ENCODE results near the gene KCNQ4. TPM values are rescaled to one million over a fixed set of nuclear protein-coding genes. Genes with fewer than 3 reads are reported as not detected.

KCNQ4 gene
- total RNA-seq, 1 experiment from 2014 or later: 0.12 TPM

- H3K9me3 ChIP-seq (replicated peaks): no peaks in the 10 kb centered on the region
- H3K4me3 ChIP-seq: no peak overlapping the region
Measured at GRCh38 chr1:40853885-40854170, 70.2 kb downstream of the KCNQ4 start.

DNA sequence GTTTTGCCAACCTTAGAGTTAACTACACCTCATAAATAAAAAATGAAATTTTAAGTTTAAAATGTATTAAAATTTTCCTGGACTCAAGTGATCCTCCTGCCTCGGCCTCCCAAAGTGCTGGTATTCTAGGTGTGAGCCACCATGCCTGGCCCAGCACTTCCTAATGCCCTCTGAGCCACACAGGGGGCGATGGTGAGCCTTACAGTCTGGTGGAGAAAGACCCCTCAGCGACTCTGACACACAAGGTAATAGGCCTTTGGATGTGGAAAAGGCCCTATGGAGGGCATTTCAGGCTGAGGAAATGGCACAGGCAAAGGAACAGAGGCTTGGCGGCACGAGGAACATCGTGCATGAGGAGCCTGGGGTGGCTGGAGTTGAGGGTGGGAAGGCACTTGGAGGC lies 71.9 kb downstream of the KCNQ4 start:
- Histone ChIP-seq H3K36me3 (no peaks in the 10 kb centered on the region), H3K27me3 (no peaks in the 10 kb centered on the region), H3K4me3 (no peak overlapping the region), H3K4me1 (peaks cover 18% of the 10 kb centered on the region), H3K27ac (no peak overlapping the region), H3K9me3 (replicated peaks) (no peaks in the 10 kb centered on the region)
- peak in 1 of 2 experiments; percentile 26 for DNase-seq

More at GRCh38 chr1:40853885-40854170, 70.2 kb downstream of the KCNQ4 start:
- Histone ChIP-seq H3K27ac (no peak overlapping the region), H3K27me3 (no peaks in the 10 kb centered on the region), H3K4me1 (peaks cover 15% of the 10 kb centered on the region), H3K36me3 (no peaks in the 10 kb centered on the region)
- no peak for DNase-seq

- Histone ChIP-seq H3K9me3 (replicated peaks) (no peaks in the 10 kb centered on the region), H3K27ac (no peak overlapping the region), H3K27me3 (no peaks in the 10 kb centered on the region), H3K4me1 (peaks cover 18% of the 10 kb centered on the region), H3K4me3 (no peak overlapping the region), H3K36me3 (no peaks in the 10 kb centered on the region)
- DNase-seq: no peak
Measured at GRCh38 chr1:40856116-40856515, 72.5 kb downstream of the KCNQ4 start.

GRCh38 chr1:40856656-40857302 lies 73.2 kb downstream of the KCNQ4 start:
- H3K4me1 ChIP-seq: peaks cover 18% of the 10 kb centered on the region

DNA sequence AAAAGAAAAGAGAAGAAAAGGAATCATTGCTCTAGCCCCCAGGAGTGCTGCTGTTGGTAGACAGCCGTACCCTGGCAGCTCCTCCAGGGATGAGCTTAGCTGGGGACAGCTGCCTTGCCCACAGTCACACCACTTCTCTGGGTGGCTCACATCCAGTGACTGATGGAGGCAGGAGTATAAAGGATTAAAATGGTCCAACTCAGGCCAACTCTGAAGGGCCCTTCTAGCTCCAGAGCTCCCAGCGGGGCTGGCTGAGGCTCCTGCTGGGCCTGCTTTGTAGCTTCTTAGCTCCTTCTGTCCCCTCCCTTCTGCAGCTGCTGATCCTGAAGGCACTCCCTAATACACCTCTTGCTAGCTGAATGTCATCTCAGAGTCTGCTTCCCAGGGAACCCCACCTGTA lies 74.2 kb downstream of the KCNQ4 start:
- Histone ChIP-seq H3K36me3 (no peaks in the 10 kb centered on the region), H3K27me3 (no peaks in the 10 kb centered on the region), H3K9me3 (replicated peaks) (no peaks in the 10 kb centered on the region), H3K27ac (no peak overlapping the region), H3K4me3 (no peak overlapping the region), H3K4me1 (peaks cover 18% of the 10 kb centered on the region)
- DNase-seq: peak; percentile 80 to 88

More at GRCh38 chr1:40856656-40857302, 73.2 kb downstream of the KCNQ4 start:
- no peaks in the 10 kb centered on the region for H3K9me3 ChIP-seq (replicated peaks)
- no peak for DNase-seq
- H3K36me3 ChIP-seq: no peaks in the 10 kb centered on the region
- H3K4me3 ChIP-seq: no peak overlapping the region
- no peaks in the 10 kb centered on the region for H3K27me3 ChIP-seq
- no peak overlapping the region for H3K27ac ChIP-seq

DNA sequence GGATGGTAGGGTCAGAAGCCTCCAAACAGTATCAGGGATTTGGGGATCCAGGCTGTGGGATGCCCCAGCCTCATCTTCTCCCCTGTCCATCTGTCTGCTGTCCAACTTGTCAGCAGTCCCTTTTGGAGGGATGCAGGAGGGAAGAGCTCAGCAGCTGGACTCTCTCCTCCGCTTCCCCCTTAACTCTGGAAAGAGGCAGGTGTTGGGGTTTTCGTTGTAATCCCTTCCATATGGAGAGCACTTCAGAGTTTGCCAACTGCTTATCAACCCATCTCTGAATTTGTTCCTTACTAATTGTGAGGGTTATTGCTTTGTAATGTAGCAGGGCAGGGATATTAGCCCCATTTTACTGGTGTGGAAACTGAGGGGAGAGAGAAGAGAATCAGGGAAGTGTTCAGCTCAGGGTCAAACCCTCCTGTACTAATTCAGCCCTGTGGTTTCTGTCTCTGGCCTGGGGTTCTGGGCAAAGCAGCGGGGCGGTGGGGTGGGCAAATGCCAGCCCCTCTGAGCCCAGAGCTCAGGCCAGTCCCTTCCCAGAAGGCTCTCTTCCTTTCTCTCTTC lies 75.3 kb downstream of the KCNQ4 start:
- H3K4me3 ChIP-seq: no peak overlapping the region
- no peaks in the 10 kb centered on the region for H3K27me3 ChIP-seq
- H3K4me1 ChIP-seq: peaks cover 25% of the 10 kb centered on the region
- no peak overlapping the region for H3K27ac ChIP-seq
- H3K36me3 ChIP-seq: no peaks in the 10 kb centered on the region
- peak; percentile 46 to 69 for DNase-seq
- no peaks in the 10 kb centered on the region for H3K9me3 ChIP-seq (replicated peaks)

GRCh38 chr1:40860706-40861223 lies 77.2 kb downstream of the KCNQ4 start:
- H3K36me3 ChIP-seq: no peaks in the 10 kb centered on the region
- H3K27ac ChIP-seq: no peak overlapping the region
- no peaks in the 10 kb centered on the region for H3K9me3 ChIP-seq (replicated peaks)
- no peak overlapping the region for H3K4me3 ChIP-seq
- peaks cover 27% of the 10 kb centered on the region for H3K4me1 ChIP-seq
- no peaks in the 10 kb centered on the region for H3K27me3 ChIP-seq
- DNase-seq: no peak

GRCh38 chr1:40861224-40862003 lies 77.8 kb downstream of the KCNQ4 start:
- Histone ChIP-seq H3K4me1 (peaks cover 33% of the 10 kb centered on the region), H3K36me3 (no peaks in the 10 kb centered on the region), H3K27me3 (no peaks in the 10 kb centered on the region), H3K4me3 (no peak overlapping the region), H3K9me3 (replicated peaks) (no peaks in the 10 kb centered on the region), H3K27ac (no peak overlapping the region)
- no peak for DNase-seq

DNA sequence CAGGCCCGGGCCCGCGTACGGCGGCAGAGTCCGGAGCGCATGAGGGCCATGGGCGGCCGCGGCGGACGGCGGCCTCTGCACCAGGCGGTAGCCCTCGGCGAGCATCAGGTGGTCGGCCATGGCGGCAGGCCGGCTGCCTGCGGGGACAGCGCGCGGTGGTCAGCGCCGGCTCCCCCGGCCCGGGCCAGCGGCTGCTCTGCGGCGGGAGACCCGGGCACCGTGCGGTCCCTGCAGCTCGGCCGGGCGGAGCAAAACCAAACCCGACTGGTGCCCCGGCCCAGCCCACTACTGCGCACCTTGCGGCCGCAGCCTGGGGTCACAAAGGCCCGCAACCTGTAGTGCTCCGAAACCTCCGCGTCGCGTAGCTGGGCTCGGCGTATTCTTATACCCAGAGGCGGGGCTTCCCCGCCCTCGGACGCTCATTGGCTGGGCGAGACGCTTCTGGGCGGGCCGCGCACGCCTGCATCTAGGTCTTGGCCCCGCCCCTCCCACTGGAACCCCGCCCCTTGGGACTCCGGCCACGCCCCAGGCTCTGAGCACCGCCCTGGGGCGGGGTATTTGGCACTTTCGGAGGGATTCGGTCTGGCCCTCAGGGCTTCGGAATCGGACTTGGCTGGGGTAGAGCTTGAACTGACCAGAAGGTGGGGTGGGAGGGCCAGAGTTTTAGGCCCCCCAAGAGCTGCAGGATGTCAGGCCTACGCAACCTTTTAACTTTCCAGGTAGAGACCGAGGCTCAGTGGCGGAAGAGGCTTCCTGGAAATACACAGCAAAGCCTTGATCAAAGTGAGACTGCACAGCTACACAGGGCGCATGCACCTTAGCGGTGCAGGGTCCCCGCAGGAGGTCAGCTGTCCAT lies 78.6 kb downstream of the KCNQ4 start, which contains the start of gene CITED4:
Gene CITED4 (minus strand): TSS at position 356 of the 856 bp plus-strand sequence. CDS start 236 bp downstream, at position 120.
- no peaks in the 10 kb centered on the region for H3K9me3 ChIP-seq (replicated peaks)
- H3K4me1 ChIP-seq: peaks cover 35% of the 10 kb centered on the region
- no peak within 1 kb of the TSS for H3K4me3 ChIP-seq
- DNase-seq: no peak
- H3K27ac ChIP-seq: no peak within 1 kb of the TSS
- no peaks in the 10 kb centered on the region for H3K27me3 ChIP-seq
- no peaks in the 10 kb centered on the region for H3K36me3 ChIP-seq

DNA sequence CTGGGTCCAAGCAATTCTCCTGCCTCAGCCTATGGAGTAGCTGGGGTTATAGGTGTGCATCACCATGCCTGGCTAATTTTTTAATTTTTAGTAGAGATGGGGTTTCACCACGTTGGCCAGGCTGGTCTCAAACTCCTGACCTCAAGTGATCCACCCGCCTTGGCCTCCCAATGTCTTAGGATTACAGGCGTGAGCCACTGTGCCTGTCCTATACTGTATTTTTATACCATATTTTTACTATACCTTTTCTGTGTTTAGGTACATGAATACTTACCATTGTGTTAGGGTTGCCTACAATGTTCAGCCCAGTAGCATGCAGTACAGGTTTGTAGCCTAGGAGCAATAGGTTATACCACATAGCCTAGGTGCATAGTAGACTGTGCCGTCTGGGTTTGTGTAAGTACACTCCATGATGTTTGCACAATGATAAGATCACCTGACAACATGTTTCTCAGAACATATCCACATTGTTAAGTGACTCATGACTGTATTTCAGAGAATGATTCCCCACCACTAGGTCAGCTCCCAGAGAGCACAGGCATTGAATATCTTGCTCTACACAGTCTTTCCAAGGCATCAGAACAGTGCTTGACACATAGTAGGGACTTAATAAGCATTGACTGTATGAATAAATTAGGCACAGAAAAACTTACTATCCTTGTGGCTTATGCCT lies 84.6 kb downstream of the KCNQ4 start:
- Histone ChIP-seq H3K36me3 (no peaks in the 10 kb centered on the region), H3K27ac (no peak overlapping the region), H3K27me3 (no peaks in the 10 kb centered on the region), H3K4me3 (no peak overlapping the region), H3K9me3 (replicated peaks) (0 out of 2 replicates have a peak, but pooled peaks cover 4% of the 10 kb centered on the region), H3K4me1 (peaks cover 24% of the 10 kb centered on the region)
- DNase-seq: no peak

DNA sequence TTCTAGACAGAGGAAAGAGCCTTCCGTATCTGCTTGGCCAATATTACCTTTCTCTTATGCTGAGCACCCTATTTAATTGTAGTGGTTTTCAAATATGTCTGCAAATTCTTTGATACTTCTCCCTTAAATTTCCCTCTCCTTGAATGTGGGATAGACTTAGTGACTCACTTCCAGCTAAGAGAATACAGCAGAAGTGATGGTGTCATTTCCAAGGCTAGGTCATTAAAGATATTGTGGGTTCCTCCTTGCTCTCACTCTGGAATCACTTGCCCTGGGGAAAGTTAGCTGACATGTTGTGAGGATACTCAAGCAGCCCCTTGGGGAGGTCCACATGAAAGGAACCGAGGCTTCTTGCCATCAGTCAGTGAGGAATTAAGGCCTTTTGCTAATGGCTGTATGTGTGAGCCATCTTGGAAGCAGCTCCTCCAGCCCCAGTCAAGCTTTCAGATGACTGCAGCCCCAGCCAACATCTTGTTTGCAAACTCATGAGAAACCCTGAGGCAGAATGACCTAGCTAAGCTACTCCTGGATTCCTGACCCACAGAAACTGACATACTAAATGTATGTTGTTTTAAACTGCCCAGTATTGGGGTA lies 86.6 kb downstream of the KCNQ4 start:
- Histone ChIP-seq H3K27me3 (no peaks in the 10 kb centered on the region), H3K27ac (no peak overlapping the region), H3K4me1 (peaks cover 15% of the 10 kb centered on the region), H3K9me3 (replicated peaks) (0 out of 2 replicates have a peak, but pooled peaks cover 4% of the 10 kb centered on the region), H3K36me3 (no peaks in the 10 kb centered on the region), H3K4me3 (no peak overlapping the region)
- no peak for DNase-seq

DNA sequence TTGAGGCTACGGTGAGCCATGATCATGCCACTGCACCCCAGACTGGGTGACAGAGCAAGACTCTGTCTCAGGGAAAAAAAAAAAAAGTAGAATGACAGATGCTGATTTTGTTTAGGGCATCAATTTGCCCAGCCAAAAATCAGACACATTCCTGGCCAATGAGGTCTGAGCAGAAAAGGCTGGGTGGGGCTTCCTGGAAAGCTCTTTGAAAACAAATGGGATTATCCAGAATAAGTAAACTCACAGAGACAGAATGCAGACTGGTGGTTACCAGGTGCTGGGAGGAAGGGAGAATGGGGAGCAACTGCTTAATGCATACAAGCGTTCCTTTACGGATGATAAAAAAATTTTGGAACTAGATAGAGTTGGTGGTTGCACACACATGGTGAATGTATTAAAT lies 88.7 kb downstream of the KCNQ4 start:
- H3K27me3 ChIP-seq: no peaks in the 10 kb centered on the region
- no peaks in the 10 kb centered on the region for H3K36me3 ChIP-seq
- peaks cover 8% of the 10 kb centered on the region for H3K4me1 ChIP-seq
- peaks cover 11% of the 10 kb centered on the region; the same call in 1 of the 2 replicates for H3K9me3 ChIP-seq (replicated peaks)
- DNase-seq: peak; percentile 27 to 31
- no peak overlapping the region for H3K27ac ChIP-seq
- H3K4me3 ChIP-seq: no peak overlapping the region

DNA sequence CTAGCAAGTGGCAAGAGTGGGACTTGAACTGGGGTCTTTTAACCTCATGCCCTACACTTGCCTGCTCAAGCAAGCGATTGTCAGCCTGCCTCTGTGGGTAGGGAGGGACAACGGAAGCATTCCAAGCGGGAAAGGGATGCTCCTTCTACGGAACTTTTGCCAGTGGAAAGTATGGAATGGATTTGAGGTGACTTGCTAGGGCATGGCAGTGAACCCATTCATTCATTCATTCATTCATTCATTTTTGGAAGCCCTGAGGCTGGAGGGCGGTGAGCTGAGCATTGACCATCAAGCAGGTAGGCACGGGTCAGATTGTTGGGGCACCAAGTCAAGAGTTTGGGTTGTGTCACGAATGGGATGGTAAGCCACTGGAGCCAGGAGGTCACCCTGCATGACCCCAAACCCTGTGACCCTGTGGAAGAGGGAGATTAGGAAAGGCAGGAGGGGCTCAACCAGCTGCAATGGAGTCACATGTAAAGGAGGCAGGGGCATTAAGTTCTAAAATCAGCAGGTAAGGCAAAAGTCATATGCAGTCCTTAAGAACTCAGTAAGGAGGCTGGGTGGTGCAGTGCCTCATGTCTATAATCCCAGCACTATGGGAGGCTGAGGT lies 90.4 kb downstream of the KCNQ4 start:
- Histone ChIP-seq H3K9me3 (replicated peaks) (peaks cover 11% of the 10 kb centered on the region; the same call in 1 of the 2 replicates), H3K4me1 (peaks cover 16% of the 10 kb centered on the region), H3K4me3 (no peak overlapping the region), H3K27ac (no peak overlapping the region), H3K36me3 (no peaks in the 10 kb centered on the region), H3K27me3 (no peaks in the 10 kb centered on the region)
- no peak for DNase-seq

Measured in SJCRH30 (cell line).